Endometrium (tissue), 2 donors: Measurements from ENCODE around the gene TBC1D19.

Experiments used
- FAIRE-seq: peaks from 2 replicates; lab custom pipeline; 2012; peaks lifted over from hg19 to GRCh38; lab: Jason Lieb, UNC
- donor health status: control.
- donor health status: control.

Gene TBC1D19

GRCh38 chr4:26782168-26782829 lies 198.4 kb downstream of the TBC1D19 start:
- FAIRE-seq, result no peak

- FAIRE-seq, result no peak
Measured at GRCh38 chr4:26782830-26783202, 198.9 kb downstream of the TBC1D19 start.

DNA sequence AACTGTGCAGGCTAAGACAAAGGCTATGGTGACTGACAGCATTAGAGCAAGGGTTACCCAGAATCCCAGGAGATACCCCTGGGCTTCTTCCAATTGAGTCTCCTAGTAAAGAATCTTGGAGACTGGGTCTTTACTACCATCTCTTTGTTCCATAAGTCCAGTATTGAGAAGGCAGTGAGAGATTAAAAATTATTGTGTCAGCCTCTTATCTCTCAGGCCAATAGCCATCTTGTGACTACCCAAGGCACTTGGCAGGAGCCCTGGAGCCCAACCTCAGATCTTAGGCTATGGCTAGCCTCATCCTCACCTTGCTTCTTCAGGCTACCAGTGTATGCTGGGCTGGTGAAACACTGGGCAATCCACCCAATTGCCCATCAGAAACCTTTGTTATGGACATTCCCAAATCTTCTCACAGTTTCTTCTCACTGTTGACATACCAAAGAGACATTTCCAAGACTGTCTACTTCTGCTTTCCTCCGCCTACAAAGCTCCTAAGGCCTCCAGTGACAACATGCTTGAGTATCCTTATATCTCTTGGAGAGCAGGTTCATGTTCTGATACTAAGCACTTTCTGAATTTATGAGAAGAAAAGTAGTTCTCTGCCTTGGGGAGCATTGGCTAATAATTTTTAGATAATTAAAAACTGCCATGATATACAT lies 200.5 kb downstream of the TBC1D19 start:
- no peak for FAIRE-seq

- no peak for FAIRE-seq
Measured at GRCh38 chr4:26785312-26785711, 201.4 kb downstream of the TBC1D19 start.

DNA sequence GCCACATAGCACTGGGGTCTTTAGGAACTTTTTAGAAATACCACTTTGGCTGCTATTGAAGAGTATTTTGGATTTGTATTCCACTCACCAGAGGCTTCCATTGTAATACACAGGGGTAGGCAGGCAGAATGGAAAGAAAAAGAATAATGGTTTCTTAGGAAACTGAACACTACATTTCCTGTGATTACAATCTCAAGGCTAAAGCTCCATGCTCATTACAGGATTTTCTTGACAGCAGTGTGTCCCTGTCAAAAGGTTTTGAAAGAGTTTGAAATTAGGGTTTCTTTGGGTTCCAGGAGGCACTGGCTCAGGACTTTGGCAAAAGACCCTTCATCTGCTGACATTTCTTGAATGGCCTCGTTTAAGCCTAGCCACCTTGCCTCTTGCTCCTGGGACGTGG lies 201.9 kb downstream of the TBC1D19 start:
- no peak for FAIRE-seq

GRCh38 chr4:26786916-26787315 lies 203.0 kb downstream of the TBC1D19 start:
- FAIRE-seq, result no peak

DNA sequence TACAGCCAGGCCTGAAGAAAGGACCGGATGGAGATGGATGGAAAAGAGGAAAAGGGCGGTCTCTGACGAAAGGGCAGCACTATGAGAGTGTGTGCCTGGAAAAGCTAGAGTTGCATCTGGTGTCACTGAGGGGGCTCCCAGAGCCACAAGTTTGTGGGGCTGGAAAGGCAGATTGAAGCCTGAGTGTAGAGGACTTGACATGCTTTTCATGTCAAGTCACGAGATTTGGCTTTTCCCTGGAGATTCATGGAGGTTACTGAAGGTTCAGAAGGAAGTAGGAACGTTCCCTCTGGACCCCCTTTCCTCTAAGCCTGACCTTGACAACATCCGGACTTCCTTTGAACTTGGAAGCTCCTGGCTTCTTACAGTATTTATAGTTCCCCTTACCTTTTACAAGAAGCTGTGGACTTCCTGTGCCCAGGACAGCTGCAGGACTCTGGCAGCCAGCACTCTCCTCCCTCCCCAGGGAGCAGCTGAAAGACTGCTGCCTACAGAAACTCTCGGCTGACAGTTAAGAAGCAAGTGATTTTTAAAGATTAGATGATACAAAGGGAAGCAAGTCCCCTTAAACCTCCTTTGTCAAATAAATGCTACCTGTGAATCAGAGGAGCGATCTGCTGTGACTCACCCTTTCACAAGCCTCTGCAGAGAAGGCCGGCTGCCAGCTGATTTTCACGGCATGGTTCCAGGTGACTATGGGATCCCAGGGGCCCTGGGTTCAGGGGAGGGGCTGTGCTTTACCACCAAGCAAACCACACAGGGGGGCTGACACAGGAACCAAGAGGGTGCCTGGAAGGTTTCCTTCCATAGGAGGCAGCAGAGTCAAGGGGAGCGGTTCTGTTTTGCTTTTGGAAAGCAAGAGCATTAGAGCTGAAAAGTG lies 203.8 kb downstream of the TBC1D19 start:
- FAIRE-seq, result no peak

DNA sequence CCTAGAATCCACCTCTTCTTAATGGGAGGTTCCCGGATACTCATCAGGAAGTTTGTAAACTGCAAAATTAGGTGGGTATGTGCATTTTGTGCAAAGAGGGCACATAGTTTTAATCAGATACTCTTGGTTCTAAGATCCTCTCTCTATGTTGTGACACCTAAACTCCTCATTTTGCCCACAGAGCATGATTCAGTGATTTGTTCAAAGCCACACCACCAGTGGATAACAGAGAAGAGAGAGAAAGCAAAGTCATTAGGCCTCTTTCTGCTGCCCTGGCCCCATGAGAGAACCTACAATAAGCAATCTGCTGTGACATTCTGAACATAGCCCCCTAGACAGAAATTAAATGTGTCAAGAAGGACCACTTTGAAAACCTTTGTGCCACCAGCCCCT lies 204.5 kb downstream of the TBC1D19 start:
- no peak for FAIRE-seq

GRCh38 chr4:26789208-26789607 lies 205.3 kb downstream of the TBC1D19 start:
- FAIRE-seq, result no peak

GRCh38 chr4:26791346-26791745 lies 207.5 kb downstream of the TBC1D19 start:
- FAIRE-seq, result no peak

GRCh38 chr4:26792639-26793038 lies 208.8 kb downstream of the TBC1D19 start:
- no peak for FAIRE-seq

- no peak for FAIRE-seq
Measured at GRCh38 chr4:26793735-26794134, 209.9 kb downstream of the TBC1D19 start.

DNA sequence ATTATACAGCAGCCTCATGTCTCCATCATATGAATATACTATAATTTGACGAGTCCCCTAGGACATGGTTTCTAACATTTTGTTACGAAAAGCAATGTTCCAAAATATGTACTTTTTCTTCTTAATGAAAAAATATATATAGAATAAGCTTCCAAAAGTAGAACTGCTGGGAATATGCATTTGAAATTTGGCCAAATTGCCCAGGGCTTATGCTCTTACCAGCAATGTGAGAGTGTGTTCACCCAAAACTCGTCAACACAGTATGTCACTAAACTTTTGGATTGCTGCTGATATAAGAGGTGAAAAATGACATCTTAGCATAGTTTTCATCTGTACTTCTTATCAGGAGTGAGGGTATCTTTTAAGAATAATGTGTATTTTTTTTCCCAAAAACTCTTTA lies 212.2 kb downstream of the TBC1D19 start:
- no peak for FAIRE-seq

DNA sequence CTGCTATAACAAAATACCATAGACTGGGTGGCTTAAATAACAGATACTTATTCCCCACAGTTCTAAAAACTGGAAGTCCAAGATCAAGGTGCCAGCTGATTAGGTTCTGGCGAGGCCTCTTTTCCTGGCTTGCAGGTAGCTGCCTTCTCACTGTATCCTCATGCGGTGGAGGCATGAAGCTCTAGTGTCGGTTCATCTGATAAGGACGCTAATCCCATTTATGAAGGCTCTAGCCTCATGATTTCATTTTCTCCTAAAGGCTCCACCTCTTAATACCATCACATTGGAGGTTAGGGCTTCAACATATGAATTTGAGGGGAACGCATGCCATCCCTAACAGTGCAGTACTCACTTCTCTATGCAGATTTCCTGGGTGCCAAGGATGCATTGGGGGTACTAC lies 218.9 kb downstream of the TBC1D19 start:
- FAIRE-seq, result no peak

DNA sequence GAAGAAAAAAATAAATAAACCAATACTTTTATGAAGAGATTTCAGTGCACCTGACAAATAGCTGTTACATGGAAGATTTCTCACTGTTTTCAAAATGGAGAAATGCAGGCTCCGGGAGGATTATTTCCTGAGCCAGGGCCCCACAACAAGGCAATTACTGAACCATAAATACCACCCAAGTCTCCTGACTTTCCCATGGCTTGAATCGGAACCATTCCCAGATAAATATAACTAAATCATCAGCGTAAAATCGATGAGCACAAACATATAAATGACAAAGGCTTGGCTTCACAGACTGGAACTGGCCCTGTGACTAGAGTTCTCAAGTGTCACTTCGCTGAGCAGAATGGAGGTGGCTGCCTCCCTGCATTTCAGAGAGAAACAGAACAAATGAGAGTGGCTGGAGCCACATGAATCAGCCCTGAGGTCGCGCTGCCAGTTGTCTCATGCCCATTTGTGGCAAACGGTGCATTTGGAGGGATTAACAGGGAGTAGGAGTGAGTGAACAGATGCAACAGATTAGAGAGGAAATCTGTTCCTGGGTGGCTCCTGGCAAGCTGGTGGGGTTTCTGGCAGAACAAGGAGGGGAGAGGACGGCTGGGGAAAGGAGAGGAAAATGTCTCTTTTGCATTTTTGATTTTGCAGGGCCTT lies 219.5 kb downstream of the TBC1D19 start:
- no peak for FAIRE-seq

- no peak for FAIRE-seq
Measured at GRCh38 chr4:26804451-26804850, 220.6 kb downstream of the TBC1D19 start.

GRCh38 chr4:26804925-26805324 lies 221.0 kb downstream of the TBC1D19 start:
- no peak for FAIRE-seq
